CD4-positive, alpha-beta T cell treated with Interleukin-6 for 4 hours (primary cell): Measurements from ENCODE around the gene HNRNPUL2.
A peak's percentile ranks its signal among the peaks of the same experiment; 100 is the strongest.
"Not testable (repeated sequence)": the region's sequence is repeated elsewhere in the genome, so short reads cannot be mapped to it uniquely, and the experiment has no call there.

Source experiments
- DNase-seq: peaks from one replicate; pipeline ENCODE4 v3.0.0-alpha.2; 2020; ENCODE audit warnings: mixed read lengths

Gene HNRNPUL2

DNA sequence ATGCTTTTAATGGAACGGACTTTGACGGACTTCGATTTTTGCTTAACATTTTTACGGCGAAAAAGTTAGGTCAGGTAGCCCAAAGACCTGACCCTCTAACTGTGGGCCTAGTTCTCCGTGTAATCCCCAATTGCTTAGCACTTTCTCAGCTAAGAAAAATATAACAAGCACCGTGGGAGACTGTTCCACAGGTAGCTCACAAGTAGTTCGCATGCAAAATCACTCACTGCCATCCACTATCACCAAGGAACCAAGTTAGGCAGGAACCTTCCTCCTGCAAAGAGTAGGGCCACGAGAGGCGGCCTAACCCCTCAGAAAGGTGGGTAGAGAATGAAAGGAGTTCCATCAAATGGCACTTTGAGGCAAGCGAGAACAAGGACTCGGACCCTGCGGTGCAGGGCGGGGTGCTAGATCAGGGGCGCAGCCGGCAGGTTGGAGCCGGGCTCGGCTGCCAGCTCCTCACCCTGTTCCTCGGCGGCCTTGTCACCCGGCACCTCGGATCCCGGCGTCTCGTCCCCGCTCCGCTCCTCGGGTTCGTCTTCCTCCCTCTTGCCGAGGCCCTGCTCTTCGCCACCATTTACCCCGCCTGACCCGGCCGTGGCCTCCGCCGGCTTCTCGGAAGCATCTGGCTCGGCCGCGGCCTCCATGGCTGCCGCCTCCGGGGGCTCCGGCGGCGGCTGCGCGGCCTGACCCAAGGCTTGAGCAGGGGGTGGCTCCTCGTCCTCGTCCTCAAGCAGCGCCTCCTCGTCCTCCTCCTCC lies 922 bp downstream of the HNRNPUL2 start:
- DNase-seq, result no peak

DNA sequence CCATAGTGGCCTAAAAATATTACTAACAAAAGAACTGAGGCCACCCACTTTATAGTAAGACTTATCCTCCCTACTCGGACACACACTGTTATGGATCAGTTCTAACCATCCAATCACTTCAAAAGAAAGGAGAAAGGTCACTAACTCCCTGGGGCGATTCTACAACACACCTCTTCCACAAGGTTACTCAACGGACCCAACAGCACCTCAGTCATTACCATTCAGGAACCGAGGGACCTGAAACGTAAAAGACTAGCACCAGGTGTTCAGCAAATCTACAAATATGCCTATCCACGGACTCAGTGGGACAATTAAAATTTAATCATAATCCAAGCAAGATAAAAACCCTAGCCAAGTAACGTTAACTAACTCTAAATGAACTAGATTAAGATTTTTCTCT lies 1.6 kb downstream of the HNRNPUL2 start:
- no peak for DNase-seq

DNA sequence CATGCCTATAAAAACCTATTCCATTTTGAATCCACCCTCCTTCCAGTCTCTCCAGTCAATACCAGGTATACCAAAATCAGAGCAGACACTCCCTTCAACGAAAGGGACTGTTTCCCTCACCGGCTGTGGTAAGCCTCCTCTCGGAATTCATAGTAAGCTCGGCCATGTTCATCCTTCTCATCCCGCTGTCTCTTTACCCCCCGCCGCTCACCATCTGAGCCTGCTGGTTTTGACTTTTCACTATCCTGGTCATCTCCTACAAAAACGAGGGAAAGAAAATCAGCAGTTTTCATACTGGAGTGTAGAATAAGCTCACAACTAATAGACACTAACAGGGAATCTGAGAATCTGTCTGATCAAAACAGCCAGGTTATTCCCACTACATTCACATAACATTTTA lies 3.1 kb downstream of the HNRNPUL2 start:
- no peak for DNase-seq

DNA sequence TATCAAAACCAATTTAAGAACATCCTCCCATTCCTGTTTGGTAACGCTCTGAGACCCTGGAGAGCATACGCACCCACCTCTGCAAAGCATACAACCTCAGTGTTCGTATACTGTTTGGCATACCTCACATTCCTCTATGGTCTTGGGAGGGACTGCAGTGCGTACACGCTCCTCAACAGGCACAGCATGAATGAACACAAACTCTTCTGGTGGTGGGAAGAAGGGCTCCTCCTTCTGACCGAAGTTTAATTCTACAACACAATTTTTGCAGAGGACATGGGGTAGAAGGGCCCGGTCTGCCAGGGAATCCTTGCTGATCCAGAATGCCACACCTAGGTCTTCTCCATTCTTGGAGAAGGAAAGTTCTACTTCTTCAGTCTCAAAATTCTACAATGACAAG lies 5.3 kb downstream of the HNRNPUL2 start:
- DNase-seq, result no peak

DNA sequence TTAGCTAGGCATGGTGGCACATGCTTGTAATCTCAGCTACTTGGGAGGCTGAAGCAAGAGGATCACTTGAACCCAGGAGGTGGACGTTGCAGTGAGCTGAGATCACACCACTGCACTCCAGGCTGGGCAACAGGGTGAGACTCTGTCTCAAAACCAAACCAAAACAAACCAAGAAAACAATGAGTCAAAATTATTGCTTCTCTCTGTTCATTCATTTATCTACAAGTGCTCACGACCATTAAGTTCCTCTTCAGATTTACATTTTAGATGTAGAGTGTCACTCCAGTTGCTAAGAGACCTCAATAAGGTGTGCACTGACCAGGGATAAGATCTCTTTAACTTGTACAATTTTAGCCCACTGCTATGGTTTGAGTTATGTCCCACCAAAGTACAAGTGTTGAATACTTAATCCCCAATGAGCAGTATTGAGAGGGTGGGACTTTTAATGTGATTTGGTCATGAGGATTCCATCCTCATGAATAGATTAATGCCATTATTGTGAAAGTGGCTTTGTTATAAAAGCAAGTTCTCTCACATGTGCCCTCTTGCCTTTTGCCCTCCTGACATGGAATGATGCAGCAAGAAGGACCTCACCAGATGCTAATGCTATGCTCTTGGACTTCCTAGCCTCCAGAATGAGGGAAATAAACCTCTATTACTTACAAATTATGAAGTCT lies 7.8 kb downstream of the HNRNPUL2 start:
- DNase-seq, result no peak

DNA sequence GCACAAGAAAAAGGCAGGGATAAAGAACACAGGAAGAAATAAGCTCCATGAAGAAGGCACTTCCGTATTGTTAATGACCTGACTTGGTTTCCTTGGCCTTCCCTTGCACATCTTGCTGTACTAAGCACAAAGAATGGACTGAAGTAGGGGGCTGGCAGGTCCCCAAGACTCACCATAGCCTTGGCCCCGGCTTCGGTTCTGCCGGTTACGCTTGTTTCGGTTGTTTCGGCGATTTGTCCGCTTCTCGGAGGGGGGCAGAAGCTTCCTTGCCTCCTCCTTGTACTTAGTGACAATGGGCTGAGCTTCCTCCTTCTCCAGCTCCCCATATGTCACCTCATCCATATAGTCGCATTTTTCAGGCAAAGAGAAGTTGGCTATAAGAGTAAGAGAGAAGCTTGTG lies 10.4 kb downstream of the HNRNPUL2 start:
- no peak for DNase-seq

DNA sequence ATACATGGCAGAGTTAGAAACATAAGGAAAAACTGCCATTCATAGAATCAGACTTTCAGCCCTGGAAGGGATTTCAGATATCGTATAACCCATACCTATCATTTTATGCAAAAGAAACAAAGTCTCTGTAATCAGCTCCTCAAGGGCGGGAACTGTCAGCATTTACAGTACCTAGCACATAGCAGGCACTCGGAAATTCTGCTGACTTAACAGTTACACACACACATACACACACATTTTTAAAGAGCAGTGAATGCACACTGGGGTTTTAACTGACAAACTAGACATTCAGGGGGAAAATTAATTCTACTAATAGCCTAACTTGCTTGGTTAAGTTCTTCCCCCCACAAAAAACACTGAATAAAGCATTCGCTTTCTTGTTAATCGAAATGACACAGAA lies 11.1 kb downstream of the HNRNPUL2 start:
- no peak for DNase-seq

DNA sequence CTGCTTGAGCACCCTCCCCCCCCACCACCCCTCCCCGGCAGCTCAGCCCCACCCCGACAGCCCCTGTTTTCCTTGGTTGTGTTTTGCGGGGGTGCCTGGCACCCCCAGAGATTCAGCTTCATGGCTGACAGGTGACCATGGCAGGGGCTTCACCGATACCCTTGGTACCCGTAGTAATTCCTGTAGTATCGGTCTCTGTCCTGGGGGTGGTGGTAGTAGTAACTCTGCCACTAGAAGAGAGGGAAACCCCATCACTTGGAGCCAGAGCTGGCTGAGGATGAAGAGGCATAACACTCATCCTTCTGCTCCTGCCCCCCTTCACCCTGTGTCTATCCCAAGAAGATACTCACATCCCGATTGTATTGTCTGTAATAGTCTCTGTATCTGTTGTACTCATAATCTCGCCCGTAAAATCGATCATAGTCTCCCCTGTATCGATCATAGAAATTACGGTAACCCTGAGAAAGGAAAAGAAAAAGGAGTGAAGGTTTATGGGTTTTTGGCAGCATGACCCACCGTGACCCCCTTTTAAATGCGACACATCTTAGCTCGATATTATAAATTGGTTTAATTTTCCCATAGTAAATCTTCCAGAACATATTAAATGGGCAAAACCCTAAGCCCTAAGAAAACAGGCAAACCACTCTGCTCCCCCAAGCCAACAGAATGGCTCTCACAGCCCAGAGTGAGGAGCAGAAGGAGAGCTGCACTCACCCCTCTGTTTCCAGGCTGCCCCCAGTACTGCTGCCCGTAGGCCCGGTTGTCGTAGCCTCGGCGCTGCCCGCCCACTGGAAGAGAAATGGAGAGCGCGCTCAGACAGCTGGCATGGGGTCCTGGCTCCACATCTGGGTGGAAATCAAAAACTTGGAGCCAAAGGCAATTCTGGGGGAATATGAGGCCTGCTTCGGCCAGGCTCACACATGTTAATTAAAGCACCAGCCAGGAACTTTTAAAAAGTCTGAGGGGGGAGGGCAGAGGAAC lies 11.8 kb downstream of the HNRNPUL2 start:
- no peak for DNase-seq

DNA sequence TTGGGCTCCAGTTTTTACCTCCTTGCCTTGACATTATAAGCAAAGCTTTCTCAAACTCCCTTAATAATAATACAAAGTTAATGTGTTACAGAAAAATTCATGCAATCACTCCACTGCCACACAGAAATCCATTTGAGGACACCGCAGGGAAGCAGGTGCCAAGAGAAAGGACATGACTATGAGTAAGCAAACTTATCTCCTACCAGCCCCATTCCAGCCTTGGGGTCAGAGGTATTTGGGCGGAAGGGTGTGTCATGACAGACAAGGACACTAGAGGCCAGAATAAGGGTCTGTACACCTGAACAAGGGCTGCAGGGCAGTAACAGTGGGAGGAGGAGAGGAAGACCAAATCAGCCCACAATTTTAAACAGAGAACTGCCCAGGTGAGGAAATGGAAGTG lies 13.9 kb downstream of the HNRNPUL2 start:
- DNase-seq, result no peak

DNA sequence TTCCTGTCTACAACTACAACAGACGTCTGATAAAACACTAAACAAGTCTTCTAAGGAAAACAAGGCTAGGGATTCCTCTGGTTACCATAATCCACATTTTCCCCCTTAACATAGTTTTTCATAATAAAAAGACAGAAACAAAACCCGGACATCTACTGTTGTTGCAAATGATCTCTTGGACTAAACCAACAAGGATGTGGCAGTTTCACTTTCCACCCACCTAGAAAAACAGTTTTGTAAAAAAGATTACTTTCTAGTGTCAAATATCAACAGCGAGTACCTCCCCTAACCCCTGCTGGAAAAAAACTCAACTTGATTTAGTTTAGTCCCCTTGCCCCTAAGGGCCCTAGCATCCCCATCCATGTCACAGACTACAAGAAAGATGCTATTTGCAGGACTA lies 14.4 kb downstream of the HNRNPUL2 start:
- DNase-seq, result no peak

DNA sequence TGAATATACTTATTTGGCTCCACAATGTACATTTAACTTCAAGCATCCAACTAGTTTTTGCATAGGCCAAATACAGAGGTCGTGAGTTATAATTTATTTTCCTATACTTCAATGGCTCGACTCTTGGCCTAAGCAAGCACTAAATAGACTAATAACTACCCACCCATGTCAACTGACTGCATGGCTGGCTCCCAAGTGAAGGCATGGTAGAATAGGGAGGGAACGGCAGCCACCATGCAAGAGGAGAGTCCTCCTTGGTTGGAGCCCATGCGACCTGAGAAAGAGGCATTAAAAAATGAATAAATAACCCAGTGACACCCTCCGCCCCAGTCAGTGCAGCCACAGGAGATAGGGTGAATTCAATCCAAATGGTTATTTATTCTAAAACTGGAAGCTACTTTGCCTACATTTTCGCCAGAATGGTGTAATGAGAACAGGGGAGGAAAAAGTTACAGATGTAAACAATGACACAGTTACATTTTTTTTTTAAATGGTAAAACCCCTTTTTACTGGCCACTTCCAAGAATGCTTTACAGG lies 14.9 kb downstream of the HNRNPUL2 start:
- DNase-seq, result no peak

DNA sequence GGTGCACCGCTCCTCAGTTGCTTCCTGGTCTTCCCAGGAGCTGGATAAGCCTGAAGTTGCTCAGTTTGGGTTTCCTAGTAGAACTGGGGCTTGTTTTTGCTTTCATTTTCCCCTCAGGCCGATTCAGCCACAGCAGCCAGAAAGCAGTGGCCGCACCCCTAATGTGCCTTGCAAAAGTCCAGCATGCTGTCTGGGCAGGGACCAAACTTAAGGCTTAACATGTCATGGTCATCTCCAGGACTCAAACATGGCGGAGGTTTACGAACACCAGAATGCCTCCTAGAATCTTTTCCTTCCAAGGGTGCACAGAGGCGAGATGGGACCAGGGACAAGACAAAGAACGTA lies 17.3 kb downstream of the HNRNPUL2 start:
- peak; percentile 36 for DNase-seq

DNA sequence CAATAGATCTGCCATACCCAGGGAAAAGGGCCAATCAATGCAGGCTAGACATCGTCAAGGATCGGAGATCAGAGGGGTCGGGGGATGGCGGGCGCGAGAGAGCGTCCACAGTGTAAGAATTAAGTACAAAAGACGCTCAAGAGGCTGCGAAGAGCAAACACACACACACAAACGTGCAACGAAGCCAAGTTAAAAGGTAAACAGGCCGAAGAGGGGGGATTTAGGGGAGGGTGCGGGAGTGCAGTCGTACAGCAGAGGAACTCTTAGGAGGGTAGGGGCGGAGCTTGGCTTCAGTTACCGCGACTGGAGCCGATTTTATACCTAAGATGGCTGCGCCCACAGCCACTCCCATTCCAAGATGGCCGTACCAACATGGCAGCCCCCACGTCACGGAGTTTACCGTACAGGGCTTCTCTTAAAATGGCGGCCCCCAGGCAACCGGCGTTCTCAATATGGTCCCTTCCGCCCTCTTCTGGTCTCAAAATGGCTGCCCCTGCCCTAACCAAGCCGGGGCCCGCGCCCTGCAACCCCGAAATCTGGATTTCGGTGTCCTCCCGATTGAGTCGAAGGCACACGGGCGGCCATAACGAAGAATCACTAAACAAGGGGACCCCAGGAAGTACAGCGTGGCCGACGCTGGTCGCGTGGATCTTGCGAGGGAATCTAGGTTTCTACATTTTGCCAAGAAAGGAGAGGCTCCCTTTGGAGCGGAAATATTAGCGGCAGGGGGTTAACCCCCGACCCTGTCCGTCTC lies 17.8 kb downstream of the HNRNPUL2 start:
- peak; percentile 98 for DNase-seq

DNA sequence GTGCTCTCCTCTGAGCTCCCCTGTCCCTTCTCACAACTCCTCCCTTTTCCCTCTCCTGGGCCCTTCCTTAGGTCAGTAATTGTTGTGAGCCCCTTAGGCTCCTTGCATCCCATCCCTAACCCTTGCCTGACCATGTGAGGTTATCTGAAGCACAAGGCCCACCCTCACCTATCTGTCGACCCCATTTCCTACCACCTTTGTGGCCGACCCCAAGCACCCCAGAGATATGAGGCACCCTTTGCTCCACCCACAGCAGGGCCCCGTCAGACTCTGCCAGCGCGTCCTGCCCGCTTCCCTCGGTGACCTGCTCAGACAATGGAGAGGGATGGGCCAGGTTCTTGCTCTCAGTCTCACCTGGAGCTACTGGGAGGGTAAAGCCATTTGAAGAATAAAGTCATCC lies 18.5 kb downstream of the HNRNPUL2 start:
- peak; percentile 72 for DNase-seq

DNA sequence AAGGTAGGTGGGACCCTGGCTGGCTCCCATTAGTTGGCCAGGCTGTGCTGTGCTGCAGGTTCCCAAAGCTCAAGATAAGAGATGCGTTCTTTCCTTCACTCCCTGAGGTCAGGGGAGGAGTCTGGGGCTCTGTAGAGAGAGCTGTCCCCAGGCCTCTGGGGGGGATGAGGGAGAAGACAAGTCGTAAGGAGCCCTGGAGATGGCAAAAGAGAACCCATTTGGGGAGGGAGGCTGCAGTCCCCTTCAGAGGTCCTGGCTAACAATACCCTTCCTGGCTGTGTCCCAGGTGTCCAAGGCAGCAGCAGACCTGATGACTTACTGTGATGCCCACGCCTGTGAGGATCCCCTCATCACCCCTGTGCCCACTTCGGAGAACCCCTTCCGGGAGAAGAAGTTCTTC lies 18.9 kb downstream of the HNRNPUL2 start:
- DNase-seq, result no peak

DNA sequence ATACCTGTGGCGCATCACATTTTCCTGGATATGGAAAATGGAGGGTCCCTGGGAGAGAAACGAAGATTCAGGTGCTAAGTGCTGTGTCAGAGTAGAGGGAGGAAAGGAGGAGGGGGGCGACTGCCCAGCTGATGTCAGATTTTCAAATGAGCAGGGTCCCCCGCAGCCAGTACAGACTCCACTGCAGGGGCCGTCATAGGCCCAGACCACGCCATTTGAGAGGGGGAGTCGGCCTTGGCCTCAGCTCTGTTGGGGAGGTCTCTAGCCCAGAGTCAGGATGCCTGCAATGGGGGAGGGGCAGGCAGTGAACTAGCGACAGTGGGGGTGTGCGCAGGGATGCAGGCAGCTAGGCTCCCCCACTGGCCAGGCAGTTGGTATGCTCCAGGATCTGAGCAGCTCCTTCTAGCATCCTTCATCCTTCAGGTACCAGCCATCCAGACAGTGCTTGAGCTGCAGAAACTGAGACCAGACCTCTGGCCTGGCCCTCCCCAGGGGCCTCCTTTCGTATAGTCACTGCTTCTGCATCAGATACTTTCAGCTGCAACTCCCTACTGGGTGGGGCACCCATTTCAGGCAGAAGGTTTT lies 19.9 kb downstream of the HNRNPUL2 start, which contains the start of the genes BSCL2 and GNG3:
Gene BSCL2 (minus strand): TSS at position 148 of the 585 bp plus-strand sequence. CDS start 229 bp downstream, outside the sequence.
Gene GNG3 (plus strand): TSS at position 400 of the 585 bp plus-strand sequence. CDS start 620 bp downstream, outside the sequence.
- DNase-seq, result no peak

DNA sequence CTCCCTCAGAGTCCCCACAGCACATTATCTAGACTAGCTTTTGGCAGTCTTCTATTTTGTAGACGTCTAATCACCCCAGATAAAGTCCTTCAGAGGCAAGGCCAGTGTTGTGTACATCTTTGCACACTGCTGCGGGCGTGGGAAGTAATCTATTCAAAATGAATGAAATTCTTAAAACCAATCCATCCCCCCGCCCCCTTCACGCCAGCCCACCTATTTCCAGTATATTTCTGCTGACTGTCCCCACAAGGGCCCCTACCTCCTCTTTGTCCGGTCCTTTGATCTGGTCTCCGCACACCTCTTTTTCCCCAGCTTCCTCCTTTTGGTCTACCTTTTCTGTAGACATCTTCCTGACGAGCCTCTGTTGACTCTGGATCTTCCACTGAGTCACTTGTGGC lies 20.4 kb downstream of the HNRNPUL2 start:
- no peak for DNase-seq

DNA sequence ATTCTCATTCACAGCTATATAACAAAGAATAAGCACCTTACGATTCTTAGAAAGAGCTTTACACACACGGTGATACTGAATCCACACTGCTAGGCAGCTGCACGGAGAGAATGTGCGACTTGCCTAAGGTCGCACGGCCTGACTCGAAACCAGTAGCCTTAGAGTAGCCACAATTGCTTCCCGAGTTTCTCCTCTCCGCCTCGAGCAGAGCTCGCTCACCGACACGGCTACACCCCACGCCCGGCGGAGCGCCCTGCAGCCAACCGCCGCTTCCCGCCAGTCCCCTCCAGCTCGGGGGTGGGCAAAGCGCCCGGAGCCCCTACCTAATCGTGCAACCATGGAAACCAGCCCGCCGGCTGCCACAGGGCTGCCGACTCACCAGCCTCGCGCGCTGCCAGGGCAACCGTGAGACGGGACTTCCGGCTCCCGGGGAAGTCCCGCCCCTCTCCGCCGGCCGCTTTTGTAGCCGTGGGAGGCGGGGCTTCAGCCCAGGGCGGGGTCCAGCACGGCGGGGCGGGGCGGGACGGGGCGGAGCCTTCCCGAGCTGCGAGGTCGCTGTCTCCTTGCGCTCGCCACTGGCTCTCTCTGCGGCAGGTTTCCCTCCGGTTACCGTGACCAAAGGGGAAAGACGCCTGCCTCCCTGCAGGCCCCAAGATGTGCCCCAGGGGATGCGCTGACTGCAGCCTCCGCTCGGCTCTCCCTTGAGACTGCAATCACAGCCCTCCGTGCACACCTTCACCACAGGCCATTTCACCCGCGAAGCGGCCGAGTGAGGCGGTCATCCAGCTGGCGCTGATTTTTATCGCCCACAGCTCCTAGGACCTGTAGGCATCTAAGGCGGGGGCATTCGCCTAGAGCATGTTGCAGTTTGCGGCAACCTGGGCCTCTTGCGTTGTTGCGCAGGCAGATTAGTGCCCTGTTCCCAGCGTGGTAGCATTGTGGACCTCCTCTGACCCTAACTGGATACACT lies 21.1 kb downstream of the HNRNPUL2 start:
- DNase-seq, result peak; percentile 95

DNA sequence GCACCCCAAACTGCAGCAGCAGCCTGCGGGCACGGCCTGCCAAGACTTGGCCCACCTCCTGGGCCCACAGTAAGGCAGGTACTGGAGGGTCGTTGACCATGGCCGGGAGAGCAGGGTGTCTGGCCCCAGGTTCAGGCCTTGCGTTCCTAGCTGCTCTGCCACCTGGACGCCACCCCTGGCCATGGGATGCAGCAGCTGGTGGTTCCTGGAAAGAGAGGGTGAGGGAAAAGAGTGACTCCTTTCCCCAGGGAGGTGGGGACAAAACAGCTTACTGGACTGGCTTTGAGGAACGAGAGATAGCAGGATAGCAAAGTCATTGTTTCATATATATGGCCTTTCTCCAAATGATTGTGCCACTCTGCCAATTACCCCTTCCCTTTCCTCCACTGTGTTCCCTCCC lies 21.8 kb downstream of the HNRNPUL2 start:
- DNase-seq, result no peak

DNA sequence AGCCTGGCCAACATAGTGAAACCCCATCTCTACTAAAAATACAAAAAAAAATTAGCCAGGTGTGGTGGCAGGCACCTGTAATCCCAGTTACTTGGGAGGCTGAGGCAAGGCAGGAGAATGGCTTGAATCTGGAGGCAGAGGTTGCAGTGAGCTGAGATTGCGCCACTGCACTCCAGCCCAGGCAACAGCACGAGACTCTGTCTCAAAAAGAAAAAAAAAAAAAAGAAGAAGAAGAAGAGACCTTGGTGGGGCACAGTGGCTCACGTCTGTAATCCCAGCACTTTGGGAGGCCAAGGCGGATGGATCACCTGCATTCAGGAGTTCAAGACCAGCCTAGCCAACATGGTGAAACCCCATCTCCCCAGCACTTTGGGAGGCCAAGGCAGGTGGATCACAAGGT lies 23.3 kb downstream of the HNRNPUL2 start:
- not testable (repeated sequence) for DNase-seq

DNA sequence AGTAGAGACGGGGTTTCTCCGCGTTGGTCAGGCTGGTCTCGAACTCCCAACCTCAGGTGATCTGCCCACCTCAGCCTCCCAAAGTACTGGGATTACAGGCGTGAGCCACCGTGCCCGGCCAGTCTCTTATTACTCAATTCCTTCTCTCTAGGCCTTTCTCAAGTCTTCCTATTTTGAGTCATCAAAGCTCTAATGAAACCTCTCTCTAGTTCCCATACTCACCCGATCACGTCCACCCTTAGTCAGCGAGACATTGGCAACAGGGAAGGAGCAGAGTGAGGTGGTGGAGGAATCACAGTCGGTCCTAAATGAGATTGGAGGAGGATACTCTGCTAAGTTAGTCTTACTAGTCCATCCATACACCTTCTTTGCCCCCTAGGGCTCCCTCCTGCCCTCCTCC lies 25.0 kb downstream of the HNRNPUL2 start:
- no peak for DNase-seq
